ENCODE results near the gene TRAF3.

Gene TRAF3

DNA sequence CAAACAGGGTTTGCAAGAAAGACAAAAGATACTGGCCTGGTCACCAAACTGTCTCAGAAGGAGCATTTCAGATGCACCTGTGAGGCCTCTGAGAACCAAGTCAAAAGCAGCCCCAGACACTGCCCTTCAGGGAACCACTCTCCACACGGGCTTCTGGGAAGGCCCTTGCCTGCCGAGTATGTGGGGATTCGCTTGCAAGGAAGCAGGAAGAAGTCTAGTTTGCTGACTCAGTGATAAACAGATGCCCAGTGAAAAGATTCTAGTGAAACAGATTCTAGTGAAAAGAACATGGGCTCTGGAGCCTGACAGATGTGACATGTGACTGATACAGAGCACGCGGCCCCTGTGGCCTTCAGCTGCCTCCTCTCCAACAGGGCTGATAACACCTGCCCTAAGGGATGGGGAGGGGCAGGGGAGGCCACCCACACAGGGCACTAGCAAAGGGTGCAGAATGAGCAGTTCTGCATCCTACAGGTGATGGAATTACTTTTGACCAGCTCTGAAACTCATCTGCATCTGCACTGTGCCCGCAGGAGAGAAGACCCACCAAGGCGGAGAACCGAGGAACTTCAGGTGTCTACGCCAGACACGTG lies 164.3 kb downstream of the TRAF3 start:
- TF ChIP-seq, protein P1, sequence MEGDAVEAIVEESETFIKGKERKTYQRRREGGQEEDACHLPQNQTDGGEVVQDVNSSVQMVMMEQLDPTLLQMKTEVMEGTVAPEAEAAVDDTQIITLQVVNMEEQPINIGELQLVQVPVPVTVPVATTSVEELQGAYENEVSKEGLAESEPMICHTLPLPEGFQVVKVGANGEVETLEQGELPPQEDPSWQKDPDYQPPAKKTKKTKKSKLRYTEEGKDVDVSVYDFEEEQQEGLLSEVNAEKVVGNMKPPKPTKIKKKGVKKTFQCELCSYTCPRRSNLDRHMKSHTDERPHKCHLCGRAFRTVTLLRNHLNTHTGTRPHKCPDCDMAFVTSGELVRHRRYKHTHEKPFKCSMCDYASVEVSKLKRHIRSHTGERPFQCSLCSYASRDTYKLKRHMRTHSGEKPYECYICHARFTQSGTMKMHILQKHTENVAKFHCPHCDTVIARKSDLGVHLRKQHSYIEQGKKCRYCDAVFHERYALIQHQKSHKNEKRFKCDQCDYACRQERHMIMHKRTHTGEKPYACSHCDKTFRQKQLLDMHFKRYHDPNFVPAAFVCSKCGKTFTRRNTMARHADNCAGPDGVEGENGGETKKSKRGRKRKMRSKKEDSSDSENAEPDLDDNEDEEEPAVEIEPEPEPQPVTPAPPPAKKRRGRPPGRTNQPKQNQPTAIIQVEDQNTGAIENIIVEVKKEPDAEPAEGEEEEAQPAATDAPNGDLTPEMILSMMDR (IDR thresholded peaks at IDR 0.05; ENCODE audit: poor library complexity, severe bottlenecking) = no peak
- H3K36me3 ChIP-seq (ENCODE audit: low read depth) = peaks cover 78% of the 10 kb centered on the region

DNA sequence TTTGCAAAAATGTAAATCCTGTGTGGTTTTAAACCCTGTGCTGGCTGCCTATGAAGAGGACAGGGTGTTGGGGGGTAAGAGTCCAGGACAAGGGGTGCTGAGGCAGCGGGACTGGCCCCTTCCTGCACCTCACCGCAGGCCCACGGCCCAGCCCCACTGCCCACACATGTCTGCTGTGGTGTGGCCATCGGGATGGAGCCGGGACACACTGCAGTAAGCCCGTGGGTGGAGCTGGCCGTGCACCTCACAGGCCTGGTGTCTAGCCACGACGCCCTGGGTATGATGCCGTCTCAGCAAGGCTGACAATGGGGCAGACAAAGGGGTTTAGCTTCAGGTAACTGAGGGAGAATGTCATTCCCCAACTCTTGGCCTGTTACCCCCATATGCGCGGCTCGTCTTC lies 164.8 kb downstream of the TRAF3 start:
- Histone ChIP-seq H3K27ac (ENCODE audit: poor library complexity, severe bottlenecking) (no peak overlapping the region), H3K9me3 (ENCODE audit: severe bottlenecking) (no peaks in the 10 kb centered on the region), H3K4me3 (ENCODE audit: severe bottlenecking) (no peak overlapping the region), H3K27me3 (ENCODE audit: insufficient read depth, poor library complexity, severe bottlenecking) (no peaks in the 10 kb centered on the region), H3K4me1 (ENCODE audit: insufficient read depth, poor library complexity, severe bottlenecking) (no peaks in the 10 kb centered on the region), H3K36me3 (ENCODE audit: low read depth) (peaks cover 79% of the 10 kb centered on the region)
- ATAC-seq (ENCODE audit: low read depth) = no peak
- TF ChIP-seq, protein P1 (IDR thresholded peaks at IDR 0.05; ENCODE audit: poor library complexity, severe bottlenecking) = no peak
- peak; percentile 65 for DNase-seq (ENCODE audit: low spot score)

More for the DNA sequence above, 164.3 kb downstream of the TRAF3 start:
- no peak for ATAC-seq (ENCODE audit: low read depth)
- DNase-seq (ENCODE audit: low spot score) = no peak
- H3K4me1 ChIP-seq (ENCODE audit: insufficient read depth, poor library complexity, severe bottlenecking) = no peaks in the 10 kb centered on the region
- H3K9me3 ChIP-seq (ENCODE audit: severe bottlenecking) = no peaks in the 10 kb centered on the region
- H3K27ac ChIP-seq (ENCODE audit: poor library complexity, severe bottlenecking) = no peak overlapping the region
- H3K27me3 ChIP-seq (ENCODE audit: insufficient read depth, poor library complexity, severe bottlenecking) = no peaks in the 10 kb centered on the region
- no peak overlapping the region for H3K4me3 ChIP-seq (ENCODE audit: severe bottlenecking)

DNA sequence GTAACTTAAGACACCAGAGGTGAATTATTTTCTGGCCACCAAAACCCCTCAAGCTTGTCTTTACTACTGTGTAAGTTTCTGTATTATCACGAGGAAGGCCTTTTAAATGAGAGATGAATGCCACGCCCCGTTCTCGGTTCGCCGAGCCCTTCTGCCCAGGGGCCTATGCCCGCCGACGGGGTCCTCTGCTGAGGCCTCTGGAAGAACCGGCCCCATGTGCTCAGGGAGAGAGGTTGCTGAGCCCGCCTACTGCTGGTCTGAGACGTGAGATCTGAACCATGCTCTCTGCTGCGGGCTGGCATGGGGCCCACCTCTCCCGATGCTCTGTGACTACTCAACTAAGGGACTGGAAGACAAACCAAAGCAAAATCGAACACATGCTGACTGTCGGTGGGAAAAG lies 166.2 kb downstream of the TRAF3 start:
- H3K9me3 ChIP-seq (ENCODE audit: severe bottlenecking) = no peaks in the 10 kb centered on the region
- ATAC-seq (ENCODE audit: low read depth) (no peak), DNase-seq (ENCODE audit: low spot score) (peak; percentile 61)
- TF ChIP-seq, protein P1 (IDR thresholded peaks at IDR 0.05; ENCODE audit: poor library complexity, severe bottlenecking) = no peak
- no peaks in the 10 kb centered on the region for H3K27me3 ChIP-seq (ENCODE audit: insufficient read depth, poor library complexity, severe bottlenecking)
- no peaks in the 10 kb centered on the region for H3K4me1 ChIP-seq (ENCODE audit: insufficient read depth, poor library complexity, severe bottlenecking)
- H3K36me3 ChIP-seq (ENCODE audit: low read depth) = peaks cover 80% of the 10 kb centered on the region
- no peak overlapping the region for H3K4me3 ChIP-seq (ENCODE audit: severe bottlenecking)
- H3K27ac ChIP-seq (ENCODE audit: poor library complexity, severe bottlenecking) = no peak overlapping the region

DNA sequence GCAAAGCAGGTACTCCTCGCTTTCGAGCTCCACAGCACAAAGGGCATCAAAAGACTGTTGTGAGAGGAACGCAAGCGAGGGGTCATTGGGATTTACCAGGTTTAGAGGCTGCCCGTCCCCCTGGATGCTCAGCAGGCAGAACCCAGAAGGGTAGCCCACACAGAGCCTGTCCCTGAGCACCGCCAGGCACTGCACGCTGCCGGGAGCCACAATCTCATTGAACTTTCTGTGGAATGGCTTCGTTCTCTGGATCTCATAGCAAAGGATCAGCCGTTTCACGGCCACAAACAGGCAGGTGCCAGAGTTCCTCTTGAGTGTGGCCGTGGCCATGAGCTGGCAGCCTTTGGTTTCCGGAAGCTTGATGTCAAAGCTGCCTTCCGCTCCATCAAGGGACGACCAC lies 166.7 kb downstream of the TRAF3 start:
- Histone ChIP-seq H3K4me3 (ENCODE audit: severe bottlenecking) (no peak overlapping the region), H3K9me3 (ENCODE audit: severe bottlenecking) (no peaks in the 10 kb centered on the region), H3K27me3 (ENCODE audit: insufficient read depth, poor library complexity, severe bottlenecking) (no peaks in the 10 kb centered on the region), H3K4me1 (ENCODE audit: insufficient read depth, poor library complexity, severe bottlenecking) (no peaks in the 10 kb centered on the region), H3K27ac (ENCODE audit: poor library complexity, severe bottlenecking) (no peak overlapping the region), H3K36me3 (ENCODE audit: low read depth) (peaks cover 84% of the 10 kb centered on the region)
- TF ChIP-seq, protein P1 (IDR thresholded peaks at IDR 0.05; ENCODE audit: poor library complexity, severe bottlenecking) = no peak
- DNase-seq (ENCODE audit: low spot score) (no peak), ATAC-seq (ENCODE audit: low read depth) (no peak)
